Activated T-cell treated with anti-CD3 and anti-CD28 coated beads, Interleukin-2, amount 50 U/mL, for 24 hours (primary cell): ENCODE data around the gene CFAP74.

ENCODE experiments used
- DNase-seq: peaks from one replicate; pipeline ENCODE4 v3.0.0-alpha.2; 2020
- H3K27ac Mint-ChIP-seq: 2 replicates; pipeline ENCODE4 v1.8.0; 2020; ENCODE audit warnings: mild to moderate bottlenecking, mixed read lengths
- H3K27me3 Mint-ChIP-seq: 2 replicates; pipeline ENCODE4 v1.8.0; 2020; ENCODE audit warnings: mixed read lengths
- H3K36me3 Mint-ChIP-seq: 2 replicates; pipeline ENCODE4 v1.8.0; 2020; ENCODE audit warnings: low read depth, mixed read lengths
- H3K4me1 Mint-ChIP-seq: 2 replicates; pipeline ENCODE4 v1.8.0; 2020; ENCODE audit warnings: low read depth, mixed read lengths
- H3K4me3 Mint-ChIP-seq: 2 replicates; pipeline ENCODE4 v1.8.0; 2020; ENCODE audit warnings: mild to moderate bottlenecking, moderate library complexity, mixed read lengths
- H3K9me3 Mint-ChIP-seq: 2 replicates; pipeline ENCODE4 v1.8.0; 2020; ENCODE audit warnings: mixed read lengths

Gene CFAP74

GRCh38 chr1:1967151-1967550, 36.4 kb downstream of the CFAP74 start:
- no peak for DNase-seq
- Mint-ChIP-seq H3K27ac (no peak overlapping the region), H3K27me3 (peaks cover 8% of the 10 kb centered on the region), H3K9me3 (no peaks in the 10 kb centered on the region), H3K4me1 (no peaks in the 10 kb centered on the region), H3K4me3 (no peak overlapping the region), H3K36me3 (no peaks in the 10 kb centered on the region)

- no peaks in the 10 kb centered on the region for H3K4me1 Mint-ChIP-seq
Observed at GRCh38 chr1:1966071-1966740, 37.4 kb downstream of the CFAP74 start.

GRCh38 chr1:1965546-1965945, 38.0 kb downstream of the CFAP74 start:
- DNase-seq = no peak
- H3K27ac Mint-ChIP-seq = no peak overlapping the region
- H3K27me3 Mint-ChIP-seq = peaks cover 19% of the 10 kb centered on the region
- no peak overlapping the region for H3K4me3 Mint-ChIP-seq
- no peaks in the 10 kb centered on the region for H3K36me3 Mint-ChIP-seq
- H3K4me1 Mint-ChIP-seq = no peaks in the 10 kb centered on the region
- H3K9me3 Mint-ChIP-seq = no peaks in the 10 kb centered on the region

More at GRCh38 chr1:1966071-1966740, 37.4 kb downstream of the CFAP74 start:
- DNase-seq = no peak
- Mint-ChIP-seq H3K4me3 (no peak overlapping the region), H3K36me3 (no peaks in the 10 kb centered on the region), H3K27ac (no peak overlapping the region), H3K27me3 (peaks cover 13% of the 10 kb centered on the region), H3K9me3 (no peaks in the 10 kb centered on the region)

GRCh38 chr1:1964811-1965210, 38.8 kb downstream of the CFAP74 start:
- H3K27me3 Mint-ChIP-seq = peaks cover 23% of the 10 kb centered on the region
- H3K4me3 Mint-ChIP-seq = no peak overlapping the region
- no peaks in the 10 kb centered on the region for H3K9me3 Mint-ChIP-seq
- peaks cover 4% of the 10 kb centered on the region for H3K4me1 Mint-ChIP-seq
- no peaks in the 10 kb centered on the region for H3K36me3 Mint-ChIP-seq
- no peak overlapping the region for H3K27ac Mint-ChIP-seq
- no peak for DNase-seq

- no peak for DNase-seq
- H3K4me1 Mint-ChIP-seq = peaks cover 8% of the 10 kb centered on the region
- H3K27me3 Mint-ChIP-seq = peaks cover 36% of the 10 kb centered on the region
- H3K27ac Mint-ChIP-seq = no peak overlapping the region
- H3K9me3 Mint-ChIP-seq = no peaks in the 10 kb centered on the region
- no peaks in the 10 kb centered on the region for H3K36me3 Mint-ChIP-seq
- no peak overlapping the region for H3K4me3 Mint-ChIP-seq
Observed at GRCh38 chr1:1963570-1963969, 40.0 kb downstream of the CFAP74 start.

- peaks cover 41% of the 10 kb centered on the region for H3K27me3 Mint-ChIP-seq
- H3K36me3 Mint-ChIP-seq = no peaks in the 10 kb centered on the region
- H3K4me1 Mint-ChIP-seq = peaks cover 8% of the 10 kb centered on the region
- H3K9me3 Mint-ChIP-seq = no peaks in the 10 kb centered on the region
- H3K27ac Mint-ChIP-seq = no peak overlapping the region
- H3K4me3 Mint-ChIP-seq = no peak overlapping the region
- DNase-seq = no peak
Observed at GRCh38 chr1:1962752-1963151, 40.8 kb downstream of the CFAP74 start.

- DNase-seq = no peak
- Mint-ChIP-seq H3K27me3 (peaks cover 41% of the 10 kb centered on the region), H3K9me3 (no peaks in the 10 kb centered on the region), H3K4me1 (peaks cover 8% of the 10 kb centered on the region), H3K36me3 (no peaks in the 10 kb centered on the region), H3K4me3 (no peak overlapping the region), H3K27ac (no peak overlapping the region)
Observed at GRCh38 chr1:1960480-1961196, 42.9 kb downstream of the CFAP74 start.

- DNase-seq = peak; percentile 83
- no peaks in the 10 kb centered on the region for H3K9me3 Mint-ChIP-seq
Observed at GRCh38 chr1:1959840-1960479, 43.6 kb downstream of the CFAP74 start.

GRCh38 chr1:1959459-1959839, 44.1 kb downstream of the CFAP74 start:
- DNase-seq = no peak
- H3K27me3 Mint-ChIP-seq = peaks cover 41% of the 10 kb centered on the region
- H3K36me3 Mint-ChIP-seq = no peaks in the 10 kb centered on the region
- H3K4me3 Mint-ChIP-seq = no peak overlapping the region
- H3K9me3 Mint-ChIP-seq = no peaks in the 10 kb centered on the region
- H3K27ac Mint-ChIP-seq = no peak overlapping the region
- peaks cover 10% of the 10 kb centered on the region for H3K4me1 Mint-ChIP-seq

More at GRCh38 chr1:1959840-1960479, 43.6 kb downstream of the CFAP74 start:
- H3K27me3 Mint-ChIP-seq = peaks cover 41% of the 10 kb centered on the region
- peaks cover 9% of the 10 kb centered on the region for H3K4me1 Mint-ChIP-seq
- no peak overlapping the region for H3K27ac Mint-ChIP-seq
- no peak overlapping the region for H3K4me3 Mint-ChIP-seq
- H3K36me3 Mint-ChIP-seq = no peaks in the 10 kb centered on the region

GRCh38 chr1:1958071-1958541, 45.5 kb downstream of the CFAP74 start:
- no peaks in the 10 kb centered on the region for H3K9me3 Mint-ChIP-seq
- H3K4me3 Mint-ChIP-seq = no peak overlapping the region
- no peak for DNase-seq
- H3K27me3 Mint-ChIP-seq = peaks cover 39% of the 10 kb centered on the region
- H3K36me3 Mint-ChIP-seq = no peaks in the 10 kb centered on the region
- peaks cover 10% of the 10 kb centered on the region for H3K4me1 Mint-ChIP-seq
- H3K27ac Mint-ChIP-seq = no peak overlapping the region

GRCh38 chr1:1957533-1957961, 46.0 kb downstream of the CFAP74 start:
- Mint-ChIP-seq H3K27me3 (peaks cover 35% of the 10 kb centered on the region), H3K4me1 (peaks cover 10% of the 10 kb centered on the region), H3K4me3 (no peak overlapping the region), H3K27ac (no peak overlapping the region), H3K9me3 (no peaks in the 10 kb centered on the region), H3K36me3 (no peaks in the 10 kb centered on the region)
- DNase-seq = no peak

- DNase-seq = no peak
- H3K27ac Mint-ChIP-seq = no peak overlapping the region
- H3K4me3 Mint-ChIP-seq = no peak overlapping the region
- peaks cover 32% of the 10 kb centered on the region for H3K27me3 Mint-ChIP-seq
- no peaks in the 10 kb centered on the region for H3K9me3 Mint-ChIP-seq
- H3K36me3 Mint-ChIP-seq = no peaks in the 10 kb centered on the region
- H3K4me1 Mint-ChIP-seq = peaks cover 10% of the 10 kb centered on the region
Observed at GRCh38 chr1:1956586-1957532, 46.7 kb downstream of the CFAP74 start.

- H3K27me3 Mint-ChIP-seq = peaks cover 28% of the 10 kb centered on the region
- no peak for DNase-seq
- no peaks in the 10 kb centered on the region for H3K36me3 Mint-ChIP-seq
- peaks cover 10% of the 10 kb centered on the region for H3K4me1 Mint-ChIP-seq
- peaks cover 5% of the 10 kb centered on the region for H3K9me3 Mint-ChIP-seq
- H3K4me3 Mint-ChIP-seq = no peak overlapping the region
- no peak overlapping the region for H3K27ac Mint-ChIP-seq
Observed at GRCh38 chr1:1956101-1956500, 47.5 kb downstream of the CFAP74 start.

GRCh38 chr1:1955621-1956094, 47.9 kb downstream of the CFAP74 start:
- Mint-ChIP-seq H3K36me3 (no peaks in the 10 kb centered on the region), H3K9me3 (peaks cover 9% of the 10 kb centered on the region), H3K4me1 (peaks cover 10% of the 10 kb centered on the region), H3K27ac (no peak overlapping the region), H3K27me3 (peaks cover 23% of the 10 kb centered on the region), H3K4me3 (no peak overlapping the region)
- DNase-seq = no peak
